GM21529 (cell line): ENCODE results near the gene ADAMTS14.

Experiments
- ATAC-seq: cut with Tn5 transposase; IDR thresholded peaks from one replicate; pipeline ENCODE4 v1.9.1; 2021; ENCODE audit not compliant: unreplicated experiment

Gene ADAMTS14

DNA sequence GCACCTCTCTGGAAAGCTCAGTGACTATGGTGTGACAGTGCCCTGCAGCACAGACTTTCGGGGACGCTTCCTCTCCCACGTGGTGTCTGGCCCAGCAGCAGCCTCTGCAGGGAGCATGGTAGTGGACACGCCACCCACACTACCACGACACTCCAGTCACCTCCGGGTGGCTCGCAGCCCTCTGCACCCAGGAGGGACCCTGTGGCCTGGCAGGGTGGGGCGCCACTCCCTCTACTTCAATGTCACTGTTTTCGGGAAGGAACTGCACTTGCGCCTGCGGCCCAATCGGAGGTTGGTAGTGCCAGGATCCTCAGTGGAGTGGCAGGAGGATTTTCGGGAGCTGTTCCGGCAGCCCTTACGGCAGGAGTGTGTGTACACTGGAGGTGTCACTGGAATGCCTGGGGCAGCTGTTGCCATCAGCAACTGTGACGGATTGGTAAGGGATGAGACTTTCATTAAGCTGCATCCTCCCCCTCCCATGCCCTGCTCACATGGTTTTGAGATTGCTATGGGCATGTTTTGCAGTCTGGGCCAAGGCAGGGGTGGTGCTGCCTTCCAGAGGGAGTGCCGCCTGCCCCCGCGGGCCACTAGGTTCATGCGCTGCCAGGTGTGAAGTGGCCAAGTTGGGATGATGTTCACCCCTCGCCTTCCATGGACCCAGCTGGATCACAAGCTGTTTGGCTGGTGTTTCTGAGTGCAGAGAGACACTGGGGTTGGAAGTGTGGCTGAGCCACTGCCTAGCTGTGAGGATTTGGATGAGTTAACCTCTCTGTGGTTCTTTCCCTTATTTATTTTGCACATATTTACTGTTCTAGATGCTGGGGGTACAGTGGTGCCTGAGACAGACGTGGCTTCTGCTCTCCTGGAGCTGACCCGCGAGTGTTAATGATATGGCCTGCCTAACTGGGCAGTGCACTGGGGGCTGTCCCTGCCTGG lies 2.5 kb downstream of the ADAMTS14 start:
- no peak for ATAC-seq

GRCh38 chr10:70675496-70676161 lies 3.3 kb downstream of the ADAMTS14 start:
- no peak for ATAC-seq

DNA sequence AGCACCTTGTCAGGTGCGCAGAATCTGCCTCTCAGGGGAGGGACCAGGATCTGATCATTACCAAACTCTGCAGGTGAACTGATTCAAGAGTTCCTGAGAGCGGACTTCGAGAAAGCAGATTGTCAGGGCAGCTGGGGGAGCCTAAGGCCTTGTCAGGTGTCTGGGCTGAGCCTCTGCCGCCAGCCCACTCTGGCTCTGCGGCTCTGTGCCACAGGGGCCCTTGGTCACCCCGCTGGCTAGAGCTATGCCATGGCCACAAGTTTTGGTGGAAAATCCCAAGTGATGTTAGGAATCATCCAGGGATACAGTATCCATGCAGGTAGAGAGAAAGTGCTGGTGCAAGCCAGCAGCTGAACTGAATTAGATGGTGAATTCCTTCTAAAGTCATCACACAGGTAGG lies 4.2 kb downstream of the ADAMTS14 start:
- no peak for ATAC-seq

DNA sequence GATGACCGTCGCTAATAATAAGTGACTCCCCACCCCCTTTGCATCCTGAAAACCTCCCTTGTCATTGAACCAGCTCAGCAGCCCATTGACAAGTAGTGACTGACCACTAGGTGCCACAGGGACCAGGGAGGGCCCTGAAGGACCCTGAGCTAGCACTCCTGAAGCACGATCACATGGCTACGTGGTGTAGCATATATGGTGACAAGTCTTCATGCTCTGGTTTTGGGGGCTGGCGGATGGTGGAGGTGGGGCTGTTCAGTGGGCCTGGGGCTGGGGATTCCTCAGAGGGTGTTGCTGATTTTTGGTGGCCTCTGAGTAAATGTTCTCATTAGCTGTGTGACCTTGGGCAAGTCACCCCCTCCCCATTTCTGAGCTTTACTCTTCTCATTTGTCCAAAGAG lies 4.7 kb downstream of the ADAMTS14 start:
- ATAC-seq: no peak

DNA sequence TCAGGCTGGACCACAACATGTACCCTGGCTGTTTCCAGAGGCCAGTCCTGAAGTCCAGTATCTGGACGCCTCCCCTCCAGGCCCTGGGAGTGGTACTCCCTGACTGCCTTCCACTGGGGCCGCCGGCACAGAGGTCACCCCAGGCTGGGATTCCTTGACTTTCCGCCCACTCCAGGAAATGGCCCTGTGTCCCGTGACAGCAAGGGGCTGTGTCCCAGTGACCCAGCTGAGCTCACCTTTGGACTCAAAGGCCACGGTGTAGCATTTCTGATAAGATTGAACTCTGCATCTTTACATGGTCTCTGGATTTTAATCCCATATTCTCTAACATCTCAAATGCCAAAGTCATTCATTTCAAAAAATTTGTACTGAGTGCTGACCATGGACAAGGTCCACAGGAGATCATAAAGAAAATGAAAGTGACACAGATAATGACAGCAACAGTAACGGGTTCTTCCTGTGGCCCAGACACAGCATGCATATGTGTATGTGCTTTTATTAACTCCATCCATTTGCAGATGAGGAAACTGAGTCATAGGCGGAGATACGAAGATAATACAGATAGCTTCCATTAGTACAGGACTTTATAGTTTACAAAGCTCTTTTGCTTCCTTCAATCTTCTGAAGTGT lies 5.4 kb downstream of the ADAMTS14 start:
- no peak for ATAC-seq

DNA sequence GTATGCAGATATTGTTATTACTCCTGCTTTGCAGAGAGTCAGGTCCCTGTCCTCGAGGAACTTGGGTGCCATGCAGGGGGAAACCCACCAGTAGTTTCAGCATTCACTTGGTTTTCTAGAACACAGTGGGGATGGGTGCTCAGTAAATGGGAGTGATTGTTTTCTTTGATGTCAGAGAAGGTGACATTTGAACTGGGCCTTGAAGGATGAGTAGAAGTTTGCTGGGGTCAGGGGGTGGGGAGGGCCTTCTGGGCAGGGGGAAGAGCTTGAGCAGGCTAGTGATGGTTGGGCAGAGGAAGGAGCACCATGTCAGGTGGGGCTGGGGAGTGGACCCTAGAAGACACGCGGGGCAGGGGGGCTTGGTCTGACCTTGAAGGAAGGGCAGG lies 5.9 kb downstream of the ADAMTS14 start:
- ATAC-seq: no peak

DNA sequence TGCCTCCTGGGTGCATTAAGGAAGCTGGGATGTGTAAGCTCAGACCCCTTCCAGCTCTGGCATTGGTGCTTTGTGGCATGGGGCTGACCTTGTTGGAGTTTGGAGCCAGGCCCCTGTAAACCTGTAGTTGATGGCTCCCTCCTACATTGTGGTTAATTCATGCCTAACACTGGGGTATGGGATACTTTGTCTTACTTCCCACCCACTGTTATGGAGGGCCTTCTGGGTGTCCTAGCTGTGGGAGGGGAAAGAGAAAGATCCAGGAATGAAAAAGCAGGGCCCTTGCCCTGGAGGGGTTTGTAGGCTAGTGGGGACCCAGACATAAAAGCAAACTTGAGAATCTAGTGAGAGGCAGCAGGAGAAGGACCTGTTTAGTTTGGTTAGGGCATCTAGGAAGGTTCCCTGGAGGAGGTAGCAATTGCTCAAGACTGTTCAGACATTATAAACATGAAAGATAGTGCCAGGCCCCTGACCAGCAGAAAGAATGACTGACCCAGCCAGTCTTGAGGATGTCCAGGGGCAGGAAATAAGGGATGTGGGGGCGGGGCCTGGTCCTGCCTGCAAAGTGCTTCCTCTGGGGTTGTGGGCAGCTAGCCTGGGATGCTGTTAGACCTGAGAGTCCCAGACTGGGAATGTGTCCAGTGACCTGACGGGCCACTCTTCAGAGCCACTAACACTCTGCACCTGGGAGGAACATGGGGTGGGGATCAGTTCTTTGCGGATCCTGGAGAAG lies 6.6 kb downstream of the ADAMTS14 start:
- no peak for ATAC-seq

DNA sequence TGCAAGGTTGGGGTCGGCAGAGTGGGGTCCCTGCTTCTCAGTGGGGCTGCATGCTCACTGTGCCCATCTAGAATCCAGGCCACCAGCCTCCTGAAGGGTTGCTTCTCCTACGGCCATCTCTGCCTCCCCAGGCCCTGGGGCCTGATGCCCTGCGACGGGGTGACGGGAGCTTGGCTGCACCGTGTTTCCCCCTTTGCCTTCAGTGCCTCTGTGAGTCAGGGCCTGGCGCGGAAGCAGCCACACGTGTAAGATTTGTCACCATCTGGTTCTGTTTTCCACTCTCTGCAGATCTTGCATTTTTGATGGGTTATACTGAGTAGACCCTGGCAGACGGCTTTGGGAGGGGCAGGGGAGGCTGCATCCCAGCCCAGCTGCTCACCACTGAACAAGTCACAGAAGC lies 7.2 kb downstream of the ADAMTS14 start:
- ATAC-seq: no peak

DNA sequence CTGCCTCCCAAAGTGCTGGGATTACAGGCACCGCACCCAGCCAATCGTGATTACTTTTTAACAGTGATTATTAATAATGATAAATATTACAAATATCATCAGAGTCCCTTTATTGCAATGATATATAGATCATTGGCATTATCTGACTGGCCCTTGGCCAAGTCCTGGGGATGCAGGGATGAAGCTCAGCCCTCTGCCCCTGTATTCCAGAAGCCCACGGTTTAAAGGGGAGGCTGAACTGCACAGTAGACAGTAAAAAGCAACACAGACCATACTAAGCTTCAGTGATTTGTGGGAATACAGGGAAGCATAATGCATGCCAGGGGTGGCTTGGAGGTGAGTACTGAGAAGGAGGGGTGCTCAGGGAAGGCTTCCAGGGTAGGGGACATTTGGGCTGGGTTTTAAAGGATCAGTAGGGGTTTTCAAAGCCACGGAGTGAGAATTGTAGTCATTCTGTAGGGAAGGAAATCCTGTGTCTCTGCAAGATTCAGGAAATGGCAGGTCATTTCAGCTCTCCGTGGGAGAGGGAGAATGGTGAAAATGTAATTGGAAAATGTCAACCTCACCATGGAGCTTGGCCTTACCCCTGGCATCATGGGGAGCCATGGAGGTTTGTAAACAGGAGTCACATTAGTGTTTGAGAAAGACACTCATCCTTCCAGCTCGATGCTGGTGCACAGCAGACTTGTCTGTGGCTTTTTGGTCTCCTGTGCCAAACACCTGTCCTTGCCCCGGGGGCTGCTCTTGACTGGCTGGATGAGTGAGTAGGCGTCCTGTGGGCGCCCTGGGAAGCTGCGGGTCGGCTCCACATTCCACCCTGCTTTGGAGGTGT lies 8.8 kb downstream of the ADAMTS14 start:
- no peak for ATAC-seq

DNA sequence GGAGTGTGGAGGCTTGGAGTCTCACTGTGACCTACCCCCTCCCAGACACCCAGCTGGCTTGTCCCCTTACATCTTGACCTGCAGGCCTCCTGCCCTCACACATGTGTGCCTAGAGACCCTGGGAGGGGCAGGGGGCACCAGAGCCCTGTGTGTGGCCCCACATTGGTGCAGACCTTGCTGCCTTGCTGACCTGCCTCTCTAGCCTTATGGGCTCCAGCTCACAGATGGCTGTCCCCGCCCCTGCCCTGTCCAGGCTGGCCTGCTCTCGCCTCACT lies 9.4 kb downstream of the ADAMTS14 start:
- no peak for ATAC-seq

GRCh38 chr10:70682920-70683600 lies 10.8 kb downstream of the ADAMTS14 start:
- no peak for ATAC-seq

- ATAC-seq: no peak
Measured at GRCh38 chr10:70683601-70683934, 11.3 kb downstream of the ADAMTS14 start.

DNA sequence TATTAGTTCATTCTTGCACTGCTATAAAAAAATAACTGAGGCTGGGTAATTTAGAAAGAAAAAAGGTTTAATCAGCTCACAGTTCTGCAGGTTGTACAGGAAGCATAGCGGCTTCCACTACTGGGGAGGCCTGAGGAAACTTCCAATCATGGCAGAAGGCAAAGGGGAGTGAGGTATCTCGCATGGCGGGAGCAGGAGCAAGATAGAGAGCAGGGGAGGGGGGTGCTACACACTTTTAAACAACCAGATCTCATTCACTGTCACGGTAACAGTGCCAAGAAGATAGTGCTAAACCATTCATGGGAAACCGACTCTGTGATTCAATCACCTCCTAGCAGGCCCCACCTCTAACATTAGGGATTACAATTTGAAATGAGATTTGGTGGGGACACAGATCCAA lies 11.6 kb downstream of the ADAMTS14 start:
- no peak for ATAC-seq

DNA sequence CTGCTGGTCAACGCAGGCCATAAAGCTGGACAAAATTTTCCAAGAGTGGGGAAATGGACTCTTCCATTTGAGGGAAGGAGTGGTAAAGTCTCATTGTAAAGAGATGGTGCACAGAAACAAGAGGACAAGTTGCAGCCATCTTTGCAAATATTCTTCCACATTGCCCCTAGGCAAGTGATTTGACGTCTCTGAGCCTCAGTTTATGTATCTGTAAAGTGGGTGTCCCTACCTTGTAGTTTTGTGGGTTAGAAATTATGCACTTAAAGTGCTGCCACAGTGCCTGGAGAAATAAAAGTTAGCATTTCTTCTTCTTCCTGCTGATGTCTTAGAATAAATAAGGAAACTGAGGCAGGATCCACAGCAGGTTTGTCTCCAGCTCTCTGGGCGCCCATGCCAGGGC lies 12.1 kb downstream of the ADAMTS14 start:
- no peak for ATAC-seq

GRCh38 chr10:70684839-70685454 lies 12.6 kb downstream of the ADAMTS14 start:
- ATAC-seq: no peak

DNA sequence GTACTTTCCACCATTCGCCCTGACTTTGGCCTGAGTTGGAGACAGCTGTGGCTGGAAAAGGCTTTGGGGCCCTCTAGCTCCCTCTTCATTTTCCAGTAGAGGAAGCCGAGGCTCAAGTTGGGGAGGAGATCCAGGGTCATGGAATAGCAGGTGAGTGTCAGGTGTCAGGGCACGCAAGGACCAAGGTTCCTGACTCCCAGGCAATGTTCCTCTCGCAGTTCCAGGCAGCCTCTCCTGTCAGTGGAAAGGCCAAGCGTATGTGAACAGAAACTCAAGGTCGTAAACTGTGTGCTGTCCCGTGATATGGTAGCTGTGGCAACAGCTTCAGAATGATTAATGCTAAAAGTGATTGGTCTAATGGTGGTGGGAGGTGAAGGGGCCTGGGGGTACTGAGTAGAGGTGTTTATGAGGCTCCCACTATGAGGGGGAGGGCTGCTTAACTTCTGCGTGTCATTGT lies 13.2 kb downstream of the ADAMTS14 start:
- no peak for ATAC-seq

DNA sequence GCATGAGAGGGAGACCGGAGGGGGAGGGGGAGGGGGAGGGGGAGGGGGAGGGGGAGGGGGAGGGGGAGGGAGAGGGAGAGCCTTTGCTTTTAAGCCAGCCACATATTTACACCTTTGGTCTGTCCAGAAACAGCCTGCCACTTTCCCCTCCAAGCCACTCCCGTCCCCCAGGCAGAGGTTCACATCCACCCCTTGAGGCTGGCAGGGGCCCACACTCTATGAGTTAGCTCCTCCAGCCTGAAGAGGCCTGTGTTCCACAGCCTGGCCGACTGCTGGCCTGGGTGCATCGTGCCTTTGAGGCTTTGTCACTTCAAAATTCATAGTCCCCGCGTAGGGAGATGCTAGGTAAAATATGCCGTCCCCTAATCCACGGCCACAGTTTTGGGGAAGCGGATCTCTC lies 16.5 kb downstream of the ADAMTS14 start:
- ATAC-seq: no peak

GRCh38 chr10:70689661-70690060 lies 17.4 kb downstream of the ADAMTS14 start:
- no peak for ATAC-seq

- no peak for ATAC-seq
Measured at GRCh38 chr10:70690589-70690988, 18.3 kb downstream of the ADAMTS14 start.

DNA sequence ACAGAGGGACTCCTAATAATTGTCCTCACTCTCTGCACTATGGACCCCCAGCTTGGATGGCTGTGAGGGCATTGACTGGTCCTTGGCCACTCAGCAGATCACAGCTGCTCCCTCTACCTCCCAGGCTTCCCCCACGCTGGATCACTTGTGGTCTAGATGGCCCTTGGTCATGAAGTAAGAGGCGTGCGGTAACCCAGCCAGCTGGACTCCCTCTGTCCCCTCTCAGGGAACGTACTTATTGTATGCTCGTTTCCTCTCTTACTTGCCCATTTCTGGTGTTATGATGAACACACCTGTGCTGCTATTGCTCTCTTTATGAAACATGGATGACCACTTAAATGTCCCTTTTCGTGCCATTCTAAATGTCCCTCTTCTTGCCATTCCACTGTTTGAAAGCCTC lies 19.3 kb downstream of the ADAMTS14 start:
- no peak for ATAC-seq
